Measurements from ENCODE around the gene SUGT1. TPM values are rescaled to one million over a fixed set of nuclear protein-coding genes. Genes with fewer than 3 reads are reported as not detected.

Gene SUGT1
- total and polyA plus RNA-seq, 10 of the 15 experiments (the other 5 are each of a cell fraction or from before 2014, with no cell fraction given) = 46.7 to 122 (median 77.3) TPM

GRCh38 chr13:52652196-52652979 is at the start of gene SUGT1 (continued):
- TF ChIP-seq ZNF687 (IDR thresholded peaks at IDR 0.05) = peak; percentile 50
- TF ChIP-seq MLLT1 (IDR thresholded peaks at IDR 0.05) = peak; percentile 66
- TF ChIP-seq MXI1 (IDR thresholded peaks at IDR 0.05; ENCODE audit: low read depth, low read length) = peak; percentile 82
- TF ChIP-seq EED (IDR thresholded peaks at IDR 0.05; ENCODE audit: low read depth) = peak; percentile 64
- TF ChIP-seq JUND (IDR thresholded peaks at IDR 0.05; ENCODE audit: low read depth, low read length) = peak; percentile 49; the same call in 1 of the 2 replicates
- TF ChIP-seq CREB1 (IDR thresholded peaks at IDR 0.05; ENCODE audit: low read depth) = peak; percentile 76
- no peak for TF ChIP-seq ZNF207 (IDR thresholded peaks at IDR 0.05; ENCODE audit: borderline replicate concordance)
- peak; percentile 20; the same call in 1 of the 2 replicates for TF ChIP-seq NFIC (IDR thresholded peaks at IDR 0.05; ENCODE audit: low read depth, low read length)
- no peak for TF ChIP-seq MEF2B (IDR thresholded peaks at IDR 0.05; ENCODE audit: partially characterized antibody, poor library complexity, severe bottlenecking)
- TF ChIP-seq IRF5 (IDR thresholded peaks at IDR 0.05; ENCODE audit: borderline replicate concordance) = peak; percentile 35; the same call in 1 of the 2 replicates
- peak; percentile 57 for TF ChIP-seq CREM (IDR thresholded peaks at IDR 0.05; ENCODE audit: low read depth)
- TF ChIP-seq IRF3 (IDR thresholded peaks at IDR 0.05) = 0 out of 2 replicates have a peak, but pooled peaks have one; percentile 1
- TF ChIP-seq ELK1 (IDR thresholded peaks at IDR 0.05; ENCODE audit: low read depth, low read length) = no peak; the same call in 1 of the 2 replicates
- TF ChIP-seq PBX3 (IDR thresholded peaks at IDR 0.05; ENCODE audit: insufficient replicate concordance, low read depth, low read length) = no peak
- peak in 1 of 2 experiments; percentile 44; a peak in 1 of 4 replicates for TF ChIP-seq ETV6 (conservative IDR thresholded peaks at IDR 0.05 in 1 of 2, IDR thresholded peaks at IDR 0.05 in 1 of 2; ENCODE audit: borderline replicate concordance in 1 of 2, low read depth in 1 of 2)

Measured in GM12878 (cell line).